ENCODE data around the gene ZNF213.

Gene ZNF213

DNA sequence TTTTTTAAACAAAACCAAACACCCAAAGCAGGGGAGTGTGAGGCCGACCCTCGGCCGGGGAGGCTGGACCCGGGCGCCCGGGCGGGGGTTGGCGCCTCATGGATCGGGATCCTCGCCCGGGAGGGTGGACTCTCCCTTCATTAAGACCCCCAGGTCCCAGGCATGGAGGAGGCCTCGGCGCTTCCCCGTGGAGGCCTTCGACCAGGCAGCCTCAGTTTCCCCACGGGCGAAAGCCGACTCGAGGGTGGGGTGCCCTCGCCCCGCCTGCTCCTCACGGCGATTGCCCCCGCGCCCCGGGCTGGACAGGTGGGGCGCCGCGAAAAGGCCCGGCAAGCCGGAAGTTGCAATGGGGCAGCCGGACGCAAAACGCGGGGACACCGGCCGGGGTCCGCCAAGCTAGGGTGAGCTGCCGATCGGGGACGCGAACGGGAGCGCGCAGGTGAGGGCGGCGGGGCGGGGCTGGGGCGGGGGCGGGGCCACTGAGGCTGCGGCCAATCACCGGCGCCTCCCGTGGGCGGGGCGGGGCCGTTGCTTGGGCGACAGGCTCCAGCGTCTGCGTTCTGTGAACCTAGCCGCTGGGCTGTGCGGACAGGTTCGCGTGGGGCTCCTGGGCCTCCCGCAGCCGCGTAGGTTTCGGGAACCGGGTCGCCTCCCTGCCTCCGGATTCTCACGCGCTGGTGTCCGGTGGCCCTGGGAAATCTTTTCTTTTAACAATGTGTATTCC, 28.5 kb upstream of the ZNF213 start:
- H3K4me3 ChIP-seq (ENCODE audit: low read length in 2 of 2): peak overlapping the region; percentile 72 to 75
- H3K9ac ChIP-seq (ENCODE audit: low read length in 2 of 2): peak overlapping the region; percentile 66 to 82
- peaks cover 12% of the 10 kb centered on the region for H3K4me1 ChIP-seq (ENCODE audit: control insufficient read depth, insufficient read depth, low read length)
- peaks cover 0 to under 1% of the 10 kb centered on the region in 2 donors for H3K27me3 ChIP-seq (ENCODE audit: control insufficient read depth in 1 of 2, insufficient read depth in 2 of 2, low read length in 2 of 2)
- H3K27ac ChIP-seq (ENCODE audit: low read length): peak overlapping the region; percentile 62
- H3K9me3 ChIP-seq (ENCODE audit: control insufficient read depth in 2 of 2, low read length in 2 of 2): no peaks in the 10 kb centered on the region
- no peaks in the 10 kb centered on the region for H3K36me3 ChIP-seq (ENCODE audit: control insufficient read depth in 2 of 2, insufficient read depth in 2 of 2, low read length in 2 of 2)

DNA sequence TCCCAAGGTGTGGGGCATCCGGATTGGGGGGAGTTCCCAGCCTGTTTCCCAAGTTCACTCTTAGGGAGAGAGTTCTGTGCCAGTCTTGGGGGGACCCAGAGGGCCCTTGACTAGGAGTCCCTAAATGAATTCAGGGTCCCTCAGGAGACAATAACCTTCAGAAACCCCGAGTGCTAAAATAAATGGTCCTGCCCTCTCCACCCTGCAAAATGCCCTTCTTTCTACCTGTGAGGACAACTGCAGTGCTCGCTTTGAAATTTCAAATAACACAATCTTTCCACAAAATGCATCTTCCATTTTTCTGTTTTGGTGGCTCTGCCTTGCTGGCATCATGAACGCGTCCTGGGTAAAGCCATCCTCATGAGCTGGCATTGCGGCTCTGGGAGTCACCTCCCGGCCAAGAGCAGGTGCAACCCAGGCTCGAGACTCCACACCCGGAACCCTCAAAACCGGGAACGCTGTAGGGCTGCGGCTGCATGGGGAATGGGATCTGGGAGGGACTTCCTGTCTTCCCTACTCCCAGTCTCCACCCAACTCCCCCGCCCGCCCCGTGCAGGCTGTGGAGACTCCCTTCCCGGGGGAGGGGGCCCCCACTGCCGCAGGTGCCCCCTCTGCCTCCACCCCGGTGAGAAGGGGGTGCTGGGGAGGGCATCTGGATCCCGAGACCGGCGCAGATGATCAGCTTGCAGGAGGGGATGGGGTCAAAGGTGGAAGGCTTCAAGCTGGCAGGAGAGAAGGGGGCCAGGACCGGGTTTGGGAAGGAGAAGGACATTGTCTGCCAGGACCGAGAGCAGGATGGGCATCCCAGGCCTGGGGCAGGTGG, 22.6 kb upstream of the ZNF213 start, which contains the start of gene ZNF205:
TSS of gene ZNF205 (plus strand) at position 529 of the 823 bp plus-strand sequence. CDS start 845 bp downstream, outside the sequence.
- Histone ChIP-seq H3K4me1 (ENCODE audit: control insufficient read depth, insufficient read depth, low read length) (peaks cover 30% of the 10 kb centered on the region), H3K27ac (ENCODE audit: low read length) (no peak within 1 kb of the TSS), H3K27me3 (ENCODE audit: control insufficient read depth in 1 of 2, insufficient read depth in 2 of 2, low read length in 2 of 2) (no peaks in the 10 kb centered on the region), H3K9ac (ENCODE audit: low read length in 2 of 2) (peak within 1 kb of the TSS; percentile 75 to 78), H3K36me3 (ENCODE audit: control insufficient read depth in 2 of 2, insufficient read depth in 2 of 2, low read length in 2 of 2) (peaks cover 12 to 14% of the 10 kb centered on the region in 2 donors), H3K9me3 (ENCODE audit: control insufficient read depth in 2 of 2, low read length in 2 of 2) (no peaks in the 10 kb centered on the region), H3K4me3 (ENCODE audit: low read length in 2 of 2) (peak within 1 kb of the TSS; percentile 72 to 95)

DNA sequence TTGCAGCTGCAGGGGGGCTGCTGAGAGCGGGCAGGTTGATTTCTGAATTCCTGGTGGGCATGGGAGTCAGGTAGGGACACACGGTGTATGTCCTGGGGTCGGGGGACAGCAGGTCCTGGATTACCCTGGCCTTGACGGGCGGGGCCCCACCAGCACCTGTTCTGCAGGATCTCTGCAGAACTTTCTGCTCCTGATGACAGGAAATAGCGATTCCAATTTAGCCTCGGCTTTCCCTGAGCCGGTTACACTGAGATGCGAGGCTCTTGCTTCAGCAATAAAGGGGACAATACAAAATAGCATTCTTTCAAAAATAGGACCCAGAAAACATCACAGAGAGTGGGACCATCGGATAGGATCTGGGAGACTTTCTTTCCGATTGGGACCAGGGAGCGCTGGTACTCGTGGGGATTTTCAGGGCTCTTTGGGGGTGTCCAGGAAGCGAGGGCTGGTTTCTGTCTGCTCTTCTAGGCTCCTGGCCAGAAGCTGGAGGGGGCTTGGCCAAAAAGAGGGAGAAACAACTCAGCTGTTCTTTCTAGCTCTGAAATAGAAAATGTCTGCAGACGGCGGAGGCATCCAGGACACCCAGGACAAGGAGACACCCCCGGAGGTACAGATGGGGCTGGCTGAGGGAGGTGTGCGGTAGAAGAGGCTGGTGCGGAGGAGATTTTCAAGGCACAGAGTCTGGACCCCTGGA, 21.8 kb upstream of the ZNF213 start:
- Histone ChIP-seq H3K4me3 (ENCODE audit: low read length in 2 of 2) (peak overlapping the region; percentile 72 to 95), H3K9ac (ENCODE audit: low read length in 2 of 2) (peak overlapping the region; percentile 75 to 78), H3K9me3 (ENCODE audit: control insufficient read depth in 2 of 2, low read length in 2 of 2) (no peaks in the 10 kb centered on the region), H3K4me1 (ENCODE audit: control insufficient read depth, insufficient read depth, low read length) (peaks cover 29% of the 10 kb centered on the region), H3K27me3 (ENCODE audit: control insufficient read depth in 1 of 2, insufficient read depth in 2 of 2, low read length in 2 of 2) (no peaks in the 10 kb centered on the region), H3K27ac (ENCODE audit: low read length) (no peak overlapping the region), H3K36me3 (ENCODE audit: control insufficient read depth in 2 of 2, insufficient read depth in 2 of 2, low read length in 2 of 2) (peaks cover 12 to 14% of the 10 kb centered on the region in 2 donors)

DNA sequence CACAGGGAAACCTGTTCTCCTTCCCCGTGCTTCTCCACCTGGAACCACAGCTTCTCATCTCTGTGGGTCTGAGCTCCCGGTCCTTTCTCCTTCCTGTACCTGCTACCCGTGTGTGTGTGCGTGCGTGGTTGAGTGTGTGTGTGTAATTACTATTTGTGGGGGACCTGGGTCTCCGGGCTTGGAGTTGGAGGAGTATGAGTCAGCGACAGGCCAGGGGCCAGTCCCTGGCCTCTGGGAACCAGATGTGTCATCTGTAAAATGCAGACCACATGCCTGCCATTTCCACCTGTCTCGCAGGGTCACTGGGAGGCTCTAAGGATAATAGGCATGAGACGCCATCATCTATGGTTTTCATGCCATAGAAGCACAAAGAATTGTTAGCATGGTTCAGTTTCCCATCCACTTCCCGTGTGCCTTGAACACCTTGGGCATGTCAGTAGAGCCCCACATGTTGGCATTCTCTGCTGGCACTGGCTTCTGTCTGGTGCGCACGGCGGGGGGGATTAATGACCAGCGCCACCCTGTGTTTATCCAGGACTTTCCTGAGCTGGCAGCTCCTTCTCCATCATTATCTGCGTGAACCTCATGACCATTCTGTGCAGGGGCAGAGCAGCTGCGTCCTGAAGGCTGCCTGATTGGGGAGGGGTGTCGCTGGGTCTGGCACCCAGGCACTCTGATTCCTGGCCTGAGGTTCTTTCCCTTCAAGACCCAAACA, 20.9 kb upstream of the ZNF213 start:
- peak overlapping the region; percentile 30 to 75 for H3K9ac ChIP-seq (ENCODE audit: low read length in 2 of 2)
- no peaks in the 10 kb centered on the region for H3K9me3 ChIP-seq (ENCODE audit: control insufficient read depth in 2 of 2, low read length in 2 of 2)
- H3K27me3 ChIP-seq (ENCODE audit: control insufficient read depth in 1 of 2, insufficient read depth in 2 of 2, low read length in 2 of 2): no peaks in the 10 kb centered on the region
- H3K4me3 ChIP-seq (ENCODE audit: low read length in 2 of 2): peak overlapping the region; percentile 72 to 95
- H3K36me3 ChIP-seq (ENCODE audit: control insufficient read depth in 2 of 2, insufficient read depth in 2 of 2, low read length in 2 of 2): peaks cover 12 to 17% of the 10 kb centered on the region in 2 donors
- no peak overlapping the region for H3K27ac ChIP-seq (ENCODE audit: low read length)
- peaks cover 29% of the 10 kb centered on the region for H3K4me1 ChIP-seq (ENCODE audit: control insufficient read depth, insufficient read depth, low read length)

DNA sequence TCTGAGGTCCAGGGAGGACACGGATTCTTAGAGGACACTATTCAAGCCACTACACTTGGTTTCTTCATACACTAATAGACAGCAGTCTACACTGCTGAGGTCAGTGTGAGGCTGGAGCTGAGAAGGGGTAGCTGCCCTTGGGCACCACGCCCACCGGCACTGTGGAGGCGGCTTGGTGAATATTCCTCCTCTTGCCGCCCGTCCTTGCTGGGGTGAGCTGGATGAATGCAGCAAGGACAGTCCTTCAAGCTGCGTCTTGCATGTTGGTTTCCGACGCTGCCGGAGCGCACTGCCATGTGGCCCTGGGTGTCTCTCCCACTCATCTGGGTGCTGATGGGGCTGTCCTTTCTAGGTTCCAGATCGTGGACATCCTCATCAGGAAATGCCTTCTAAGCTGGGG, 19.8 kb upstream of the ZNF213 start:
- Histone ChIP-seq H3K36me3 (ENCODE audit: control insufficient read depth in 2 of 2, insufficient read depth in 2 of 2, low read length in 2 of 2) (peaks cover 17 to 18% of the 10 kb centered on the region in 2 donors), H3K27me3 (ENCODE audit: control insufficient read depth in 1 of 2, insufficient read depth in 2 of 2, low read length in 2 of 2) (no peaks in the 10 kb centered on the region), H3K4me1 (ENCODE audit: control insufficient read depth, insufficient read depth, low read length) (peaks cover 29% of the 10 kb centered on the region), H3K27ac (ENCODE audit: low read length) (no peak overlapping the region), H3K4me3 (ENCODE audit: low read length in 2 of 2) (no peak overlapping the region), H3K9me3 (ENCODE audit: control insufficient read depth in 2 of 2, low read length in 2 of 2) (no peaks in the 10 kb centered on the region), H3K9ac (ENCODE audit: low read length in 2 of 2) (no peak overlapping the region)

DNA sequence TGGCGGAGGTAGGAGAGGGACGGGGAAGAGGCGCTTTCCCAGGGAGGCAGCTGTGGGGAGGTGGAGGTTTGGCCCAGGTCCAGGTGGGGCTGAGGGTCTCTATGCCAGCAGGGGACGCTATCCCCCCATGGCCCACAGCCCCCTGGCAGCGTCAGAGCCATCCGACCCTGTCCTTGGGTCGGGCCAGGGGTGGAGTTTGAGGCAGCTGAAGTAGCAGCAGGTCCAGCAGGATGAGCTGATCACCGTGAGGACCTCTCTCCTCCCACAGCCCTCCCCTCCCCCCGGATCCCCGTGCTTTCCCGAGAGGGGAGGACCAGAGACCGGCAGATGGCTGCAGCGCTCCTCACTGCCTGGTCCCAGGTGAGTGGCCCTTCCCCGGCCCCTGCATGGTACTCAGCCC, 19.3 kb upstream of the ZNF213 start:
- no peak overlapping the region for H3K27ac ChIP-seq (ENCODE audit: low read length)
- peaks cover 29% of the 10 kb centered on the region for H3K4me1 ChIP-seq (ENCODE audit: control insufficient read depth, insufficient read depth, low read length)
- H3K4me3 ChIP-seq (ENCODE audit: low read length in 2 of 2): no peak overlapping the region
- H3K9me3 ChIP-seq (ENCODE audit: control insufficient read depth in 2 of 2, low read length in 2 of 2): no peaks in the 10 kb centered on the region
- peaks cover 17 to 19% of the 10 kb centered on the region in 2 donors for H3K36me3 ChIP-seq (ENCODE audit: control insufficient read depth in 2 of 2, insufficient read depth in 2 of 2, low read length in 2 of 2)
- H3K27me3 ChIP-seq (ENCODE audit: control insufficient read depth in 1 of 2, insufficient read depth in 2 of 2, low read length in 2 of 2): no peaks in the 10 kb centered on the region
- H3K9ac ChIP-seq (ENCODE audit: low read length in 2 of 2): no peak overlapping the region

DNA sequence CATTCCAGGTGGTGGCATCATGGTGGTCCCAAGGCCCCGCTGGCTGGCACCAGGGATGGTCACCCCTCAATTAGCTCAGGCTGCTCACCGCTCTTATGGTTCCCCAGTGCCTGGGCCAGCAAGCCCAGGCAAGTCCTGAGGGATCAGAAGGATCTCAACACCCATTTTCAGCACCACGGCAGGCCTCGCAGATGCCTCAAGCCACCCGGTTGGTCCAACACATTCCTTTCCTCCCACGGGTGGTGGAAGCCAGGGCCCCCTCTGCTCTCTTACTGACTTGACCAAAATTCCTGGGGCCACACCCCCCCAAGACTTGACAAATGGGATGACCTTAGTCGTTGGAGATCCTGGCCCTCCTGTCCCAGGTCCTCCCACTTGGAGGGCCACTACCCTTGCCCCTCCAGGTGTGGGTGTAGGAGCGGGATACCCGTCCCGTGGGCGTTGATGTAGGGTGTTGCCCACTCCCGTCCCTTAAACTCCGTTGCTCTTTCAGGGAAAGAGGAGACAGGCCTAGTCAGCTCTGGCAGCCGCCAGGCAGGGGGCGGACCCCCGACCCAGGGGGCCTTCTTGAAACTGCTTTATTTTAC, 16.5 kb upstream of the ZNF213 start:
- Histone ChIP-seq H3K27me3 (ENCODE audit: control insufficient read depth in 1 of 2, insufficient read depth in 2 of 2, low read length in 2 of 2) (no peaks in the 10 kb centered on the region), H3K9me3 (ENCODE audit: control insufficient read depth in 2 of 2, low read length in 2 of 2) (no peaks in the 10 kb centered on the region), H3K9ac (ENCODE audit: low read length in 2 of 2) (no peak overlapping the region), H3K4me1 (ENCODE audit: control insufficient read depth, insufficient read depth, low read length) (peaks cover 15% of the 10 kb centered on the region), H3K36me3 (ENCODE audit: control insufficient read depth in 2 of 2, insufficient read depth in 2 of 2, low read length in 2 of 2) (peaks cover 17 to 22% of the 10 kb centered on the region in 2 donors), H3K27ac (ENCODE audit: low read length) (no peak overlapping the region), H3K4me3 (ENCODE audit: low read length in 2 of 2) (no peak overlapping the region)

DNA sequence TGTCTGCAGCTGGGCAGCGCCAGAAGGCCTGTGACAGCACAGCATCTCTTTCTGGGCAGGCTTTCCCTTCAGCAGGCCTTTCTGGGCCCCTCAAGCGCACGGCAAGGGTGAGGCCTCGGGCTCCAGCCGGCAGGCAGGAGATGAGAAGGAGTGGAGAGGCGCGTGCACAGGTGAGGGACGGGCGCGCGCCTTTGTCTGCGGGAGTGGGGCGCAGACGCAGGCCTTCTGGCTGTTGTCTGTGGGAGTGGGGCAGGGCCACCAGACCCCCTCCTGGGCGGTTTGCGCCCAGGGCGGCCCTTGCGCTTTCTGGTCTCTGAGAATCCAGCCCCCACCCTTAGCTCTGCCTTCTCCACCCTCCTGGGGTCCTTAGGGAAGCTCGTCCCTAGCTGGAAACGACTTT, 16.0 kb upstream of the ZNF213 start:
- Histone ChIP-seq H3K4me3 (ENCODE audit: low read length in 2 of 2) (no peak overlapping the region), H3K36me3 (ENCODE audit: control insufficient read depth in 2 of 2, insufficient read depth in 2 of 2, low read length in 2 of 2) (peaks cover 17 to 22% of the 10 kb centered on the region in 2 donors), H3K27me3 (ENCODE audit: control insufficient read depth in 1 of 2, insufficient read depth in 2 of 2, low read length in 2 of 2) (no peaks in the 10 kb centered on the region), H3K9ac (ENCODE audit: low read length in 2 of 2) (no peak overlapping the region), H3K9me3 (ENCODE audit: control insufficient read depth in 2 of 2, low read length in 2 of 2) (no peaks in the 10 kb centered on the region), H3K4me1 (ENCODE audit: control insufficient read depth, insufficient read depth, low read length) (peaks cover 15% of the 10 kb centered on the region), H3K27ac (ENCODE audit: low read length) (no peak overlapping the region)

DNA sequence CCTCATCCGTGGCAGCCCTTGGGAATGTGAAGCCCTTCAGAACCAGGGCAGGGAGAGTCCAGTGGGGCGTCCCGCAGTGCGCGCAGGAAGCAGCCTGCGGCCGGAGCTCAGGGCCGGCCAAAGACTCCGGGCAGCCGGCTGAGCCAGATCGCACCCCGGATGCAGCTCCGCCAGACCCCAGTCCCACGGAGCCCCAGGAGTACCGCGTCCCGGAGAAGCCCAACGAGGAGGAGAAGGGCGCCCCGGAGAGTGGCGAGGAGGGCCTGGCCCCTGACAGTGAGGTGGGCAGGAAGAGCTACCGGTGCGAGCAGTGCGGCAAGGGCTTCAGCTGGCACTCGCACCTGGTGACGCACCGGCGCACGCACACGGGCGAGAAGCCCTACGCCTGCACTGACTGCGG, 15.5 kb upstream of the ZNF213 start:
- Histone ChIP-seq H3K4me1 (ENCODE audit: control insufficient read depth, insufficient read depth, low read length) (peaks cover 13% of the 10 kb centered on the region), H3K9ac (ENCODE audit: low read length in 2 of 2) (no peak overlapping the region), H3K27me3 (ENCODE audit: control insufficient read depth in 1 of 2, insufficient read depth in 2 of 2, low read length in 2 of 2) (no peaks in the 10 kb centered on the region), H3K4me3 (ENCODE audit: low read length in 2 of 2) (no peak overlapping the region), H3K9me3 (ENCODE audit: control insufficient read depth in 2 of 2, low read length in 2 of 2) (no peaks in the 10 kb centered on the region), H3K36me3 (ENCODE audit: control insufficient read depth in 2 of 2, insufficient read depth in 2 of 2, low read length in 2 of 2) (peaks cover 17 to 22% of the 10 kb centered on the region in 2 donors), H3K27ac (ENCODE audit: low read length) (no peak overlapping the region)

Measured in stomach smooth muscle (tissue), 2 donors.